Activated naive CD4-positive, alpha-beta T cell treated with anti-CD3 and anti-CD28 coated beads for 36 hours (primary cell): Measurements from ENCODE around the gene CERS6. TPM values are rescaled to one million over a fixed set of nuclear protein-coding genes. Genes with fewer than 3 reads are reported as not detected.

Experiments used
- CTCF ChIA-PET: fragments of 350-600 bp; sonication (Branson Sonifier 250); formaldehyde crosslinking; loops from one replicate; lab custom pipeline; 2021; ENCODE audit warnings: antibody characterized with exemption; lab: Charles Lee
- DNase-seq: peaks from one replicate; pipeline ENCODE4 v3.0.0-alpha.2; 2020
- H3K27ac Mint-ChIP-seq: one replicate; pipeline ENCODE4 v1.8.0; 2021; ENCODE audit warnings: mild to moderate bottlenecking, mixed read lengths
- H3K27me3 Mint-ChIP-seq: one replicate; pipeline ENCODE4 v1.8.0; 2021; ENCODE audit warnings: low read depth, mixed read lengths
- H3K36me3 Mint-ChIP-seq: one replicate; pipeline ENCODE4 v1.8.0; 2021; ENCODE audit warnings: low read depth, mixed read lengths
- H3K4me1 Mint-ChIP-seq: one replicate; pipeline ENCODE4 v1.8.0; 2021; ENCODE audit warnings: low read depth, mixed read lengths
- H3K4me3 Mint-ChIP-seq: one replicate; pipeline ENCODE4 v1.8.0; 2021; ENCODE audit warnings: mild to moderate bottlenecking, moderate library complexity, mixed read lengths
- H3K9me3 Mint-ChIP-seq: one replicate; pipeline ENCODE4 v1.8.0; 2021; ENCODE audit warnings: mixed read lengths
- intact Hi-C: fragments of 100-400 bp; cut with micrococcal nuclease; formaldehyde crosslinking; loops from one replicate; pipeline ENCODE4 v1.15.1; 2023
- total RNA-seq, 2 experiments: library from RNA; stranded (reverse); gene quantifications; one replicate each; pipeline ENCODE4 v1.2.3, GENCODE V29; 2021

The CERS6 gene
- total RNA-seq, 2 experiments from 2014 or later, result 9.7 to 10.0 TPM

DNA sequence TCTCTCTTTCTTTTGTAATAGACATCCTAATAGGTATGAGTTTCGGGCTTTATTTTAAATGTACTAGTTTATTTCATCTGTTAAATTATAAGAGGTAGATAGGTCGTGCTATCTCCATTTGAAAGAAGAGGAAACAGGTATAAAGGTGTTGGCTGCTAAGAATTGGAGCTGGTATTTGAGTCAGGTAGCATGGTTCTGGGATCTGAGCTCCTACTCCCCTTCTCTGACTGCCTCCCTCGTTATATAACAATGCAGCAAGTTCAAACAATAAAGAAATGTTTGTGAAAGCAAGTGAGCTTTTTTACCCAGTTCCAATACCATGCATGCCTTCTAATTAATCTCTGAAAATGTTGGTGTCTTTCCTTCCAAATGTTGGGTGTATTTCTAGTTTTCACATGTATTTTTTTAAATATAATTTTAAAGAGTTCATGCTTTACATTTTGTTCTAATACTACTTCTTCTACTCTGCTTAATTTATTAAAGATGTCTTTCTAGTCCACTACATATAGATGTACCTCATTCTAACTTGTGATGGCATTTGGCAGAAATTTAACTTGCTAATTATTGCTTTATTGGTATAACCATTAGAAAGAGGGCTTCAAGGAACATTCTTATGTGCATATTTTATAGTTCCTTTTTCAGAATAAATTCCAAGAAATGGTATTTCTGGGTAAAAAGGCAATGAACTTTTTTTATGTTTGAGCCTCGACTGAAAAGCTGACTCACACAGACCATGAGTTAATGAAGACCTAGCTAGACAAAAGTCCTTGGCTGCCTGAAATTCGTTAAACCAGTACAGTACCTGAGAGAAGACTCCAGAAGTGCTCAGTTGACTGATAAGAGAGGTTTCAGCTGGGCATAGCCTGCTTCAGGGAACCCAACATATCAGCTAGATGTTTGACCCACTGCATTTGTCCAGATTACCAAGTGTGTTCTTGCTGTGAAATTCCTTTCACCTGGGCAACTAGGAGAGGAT is 133.5 kb downstream of the CERS6 start:
- no peak overlapping the region for H3K27ac Mint-ChIP-seq
- intact Hi-C loops, result no loop called here
- no peak for DNase-seq

DNA sequence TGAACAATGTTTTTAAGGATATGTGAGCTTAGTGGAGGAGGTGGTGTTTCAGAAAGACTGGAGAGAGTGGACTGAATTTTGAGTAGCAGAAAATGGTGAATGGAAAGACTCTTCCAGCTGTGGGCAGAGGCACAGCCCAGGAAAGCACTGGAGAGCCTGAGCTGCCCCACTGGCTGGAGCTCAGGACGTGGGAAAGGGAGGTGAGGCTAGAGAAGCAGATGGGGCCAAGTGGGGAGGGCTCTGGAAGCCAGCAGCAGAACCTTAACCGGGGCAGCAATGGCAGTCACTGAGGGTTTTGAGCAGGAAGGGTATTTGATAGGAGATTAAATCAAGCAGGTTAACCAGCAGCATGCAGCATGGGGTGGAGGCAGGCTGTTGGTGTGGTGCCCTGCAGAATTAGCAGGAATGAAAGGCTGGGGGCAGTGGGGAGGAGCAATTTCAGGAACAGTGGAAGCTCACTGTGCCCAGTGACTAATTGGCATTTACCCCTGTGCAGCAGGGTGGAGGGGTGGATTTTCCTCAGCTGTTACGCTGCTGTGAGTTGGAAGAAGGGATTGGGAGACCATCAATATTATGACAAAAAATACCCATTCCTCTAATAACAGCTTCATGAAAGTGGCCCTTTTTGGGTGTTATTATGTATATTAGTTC is 136.2 kb downstream of the CERS6 start:
- no peaks in the 10 kb centered on the region for H3K9me3 Mint-ChIP-seq
- peaks cover 45% of the 10 kb centered on the region for H3K4me1 Mint-ChIP-seq
- no peak overlapping the region for H3K27ac Mint-ChIP-seq
- CTCF ChIA-PET, result no interaction called here
- no peaks in the 10 kb centered on the region for H3K36me3 Mint-ChIP-seq
- DNase-seq, result no peak
- H3K4me3 Mint-ChIP-seq, result no peak overlapping the region
- intact Hi-C loops, result no loop called here
- no peaks in the 10 kb centered on the region for H3K27me3 Mint-ChIP-seq

More for the DNA sequence above, 133.5 kb downstream of the CERS6 start:
- Mint-ChIP-seq H3K36me3 (peaks cover 5% of the 10 kb centered on the region), H3K4me3 (no peak overlapping the region), H3K4me1 (peaks cover 38% of the 10 kb centered on the region), H3K9me3 (no peaks in the 10 kb centered on the region), H3K27me3 (no peaks in the 10 kb centered on the region)
- CTCF ChIA-PET, result no interaction called here

DNA sequence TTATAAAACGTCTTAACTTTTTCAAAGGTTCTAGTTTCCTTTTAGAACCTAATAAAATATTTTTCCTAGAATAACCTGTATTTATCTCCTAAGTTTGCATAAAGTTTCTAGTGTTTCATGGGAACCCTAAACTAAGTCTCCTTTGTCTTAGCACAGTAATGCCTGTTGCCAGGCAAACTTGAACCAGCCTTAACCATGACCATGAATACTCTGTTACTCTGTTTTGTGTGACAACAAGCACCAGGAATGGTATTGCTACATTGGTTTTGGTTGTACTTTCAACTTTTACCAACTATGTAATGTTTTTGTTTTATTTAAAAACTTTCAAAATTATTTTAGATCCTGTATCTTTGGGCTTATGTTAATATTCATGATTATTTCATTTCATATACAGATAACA is 137.6 kb downstream of the CERS6 start:
- Mint-ChIP-seq H3K27ac (no peak overlapping the region), H3K36me3 (no peaks in the 10 kb centered on the region), H3K27me3 (no peaks in the 10 kb centered on the region), H3K4me1 (peaks cover 45% of the 10 kb centered on the region), H3K9me3 (no peaks in the 10 kb centered on the region), H3K4me3 (no peak overlapping the region)
- CTCF ChIA-PET, result no interaction called here
- DNase-seq, result no peak
- intact Hi-C loops, result no loop called here

DNA sequence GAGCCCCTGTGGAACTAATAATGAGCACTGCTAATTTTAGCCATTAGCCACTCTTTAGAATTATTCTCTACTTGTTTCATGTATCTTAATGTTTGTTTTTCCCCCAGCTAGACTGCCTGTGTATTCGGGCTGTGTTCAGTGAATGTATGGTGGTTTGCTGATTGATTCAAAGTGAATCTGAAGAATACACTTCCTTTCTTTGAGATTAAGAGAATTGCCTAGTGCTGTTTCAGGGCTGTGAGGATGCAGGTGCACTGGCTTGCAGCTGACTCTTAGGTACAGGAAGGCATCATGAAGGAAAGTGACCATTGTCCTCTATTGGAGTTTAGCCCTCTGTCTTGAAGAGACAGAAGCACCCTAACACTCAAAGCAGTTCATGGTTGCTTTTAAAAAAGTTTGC is 138.7 kb downstream of the CERS6 start:
- Mint-ChIP-seq H3K9me3 (no peaks in the 10 kb centered on the region), H3K36me3 (no peaks in the 10 kb centered on the region), H3K4me1 (peaks cover 39% of the 10 kb centered on the region), H3K27ac (no peak overlapping the region), H3K27me3 (no peaks in the 10 kb centered on the region), H3K4me3 (no peak overlapping the region)
- intact Hi-C loops, result no loop called here
- CTCF ChIA-PET, result no interaction called here
- no peak for DNase-seq

DNA sequence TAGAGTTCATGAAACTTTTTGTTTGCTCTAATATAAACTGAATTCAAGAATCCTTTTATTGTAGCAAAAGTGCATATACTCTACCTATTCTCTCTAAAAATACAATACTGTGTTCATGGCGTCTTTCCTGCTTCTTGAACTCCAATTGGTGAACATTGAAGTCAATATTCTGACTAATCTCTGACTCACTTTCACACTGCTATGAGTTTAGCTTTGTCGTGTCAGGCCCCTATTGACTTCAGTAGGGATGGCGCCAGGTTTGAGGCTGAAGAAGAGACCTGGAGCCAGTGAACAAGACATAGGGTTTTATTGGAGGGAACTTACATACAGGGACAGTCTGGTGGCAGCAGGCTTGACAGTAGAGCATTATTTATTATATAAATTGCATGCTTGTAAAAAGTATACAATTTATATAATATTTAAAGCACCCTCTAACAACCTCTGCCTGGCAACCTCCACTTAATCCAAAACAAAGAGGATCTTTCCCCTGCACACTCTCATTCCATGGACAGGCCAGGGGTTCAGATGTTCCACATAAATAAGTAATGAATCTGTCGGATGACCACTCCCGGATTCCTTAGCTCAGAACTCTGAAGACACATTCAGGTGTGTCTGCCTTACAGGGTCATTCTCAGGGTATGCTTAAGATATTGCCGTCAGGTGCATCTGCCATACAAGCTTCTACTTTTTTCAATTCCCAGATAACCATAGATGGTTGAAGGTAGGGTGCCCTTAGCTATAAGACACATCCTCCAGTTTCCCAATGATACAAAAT is 141.0 kb downstream of the CERS6 start:
- DNase-seq, result peak; percentile 28
- Mint-ChIP-seq H3K36me3 (peaks cover 2% of the 10 kb centered on the region), H3K4me1 (peaks cover 35% of the 10 kb centered on the region), H3K27ac (no peak overlapping the region), H3K9me3 (no peaks in the 10 kb centered on the region), H3K4me3 (no peak overlapping the region), H3K27me3 (no peaks in the 10 kb centered on the region)
- CTCF ChIA-PET, result interaction anchor here (0.6 to 0.7 kb wide), 2 partner anchors 236 to 427 kb away, joined by 3 to 4 read pairs; no protein-coding TSS in a partner anchor
- intact Hi-C loops, result no loop called here

DNA sequence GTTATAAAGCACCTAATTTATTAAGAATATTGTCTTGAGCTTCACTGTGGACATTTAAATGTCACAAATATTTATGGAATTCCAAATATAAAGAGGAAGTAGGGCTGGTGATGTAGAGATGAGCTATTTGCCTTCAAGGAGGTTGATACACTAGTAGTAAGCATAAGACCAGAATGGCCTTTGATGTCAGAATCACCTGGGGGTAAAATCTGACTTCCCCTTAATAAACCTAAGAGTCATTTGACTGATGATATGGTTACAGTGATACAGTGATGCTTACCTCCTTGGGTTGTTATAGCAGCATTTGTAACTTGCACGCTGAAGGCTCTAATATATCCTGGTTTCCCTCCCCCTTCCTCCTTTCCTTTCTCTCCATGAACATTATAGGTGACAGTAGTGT is 143.7 kb downstream of the CERS6 start:
- no peak for DNase-seq
- CTCF ChIA-PET, result interaction anchor here (0.7 kb wide), 1 partner anchor 51 kb away, joined by 3 read pairs; no protein-coding TSS in a partner anchor
- H3K27ac Mint-ChIP-seq, result no peak overlapping the region
- no peaks in the 10 kb centered on the region for H3K27me3 Mint-ChIP-seq
- intact Hi-C loops, result no loop called here
- H3K4me1 Mint-ChIP-seq, result peaks cover 23% of the 10 kb centered on the region
- H3K9me3 Mint-ChIP-seq, result peaks cover 7% of the 10 kb centered on the region
- no peak overlapping the region for H3K4me3 Mint-ChIP-seq
- peaks cover 4% of the 10 kb centered on the region for H3K36me3 Mint-ChIP-seq

DNA sequence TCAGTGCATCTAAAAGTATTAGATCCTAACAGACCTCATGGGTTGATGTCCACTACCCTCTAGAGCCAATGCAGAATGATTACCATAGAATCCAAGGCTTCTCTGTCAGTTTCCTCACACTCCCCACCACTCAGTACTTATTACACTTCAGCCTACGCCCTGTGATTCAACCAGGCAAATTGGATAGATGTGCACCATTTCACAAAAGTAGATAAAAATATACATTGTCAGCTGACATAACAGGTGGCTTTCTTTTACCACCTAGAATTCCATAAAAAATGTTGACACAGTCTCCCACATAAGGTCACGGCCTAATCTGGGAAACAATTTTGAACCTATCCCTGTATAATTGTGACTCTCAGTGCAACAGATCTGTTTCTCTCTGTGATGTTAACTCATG is 144.9 kb downstream of the CERS6 start:
- H3K9me3 Mint-ChIP-seq, result peaks cover 13% of the 10 kb centered on the region
- peaks cover 16% of the 10 kb centered on the region for H3K4me1 Mint-ChIP-seq
- H3K27me3 Mint-ChIP-seq, result no peaks in the 10 kb centered on the region
- no peak for DNase-seq
- CTCF ChIA-PET, result no interaction called here
- intact Hi-C loops, result no loop called here
- H3K36me3 Mint-ChIP-seq, result peaks cover 12% of the 10 kb centered on the region
- no peak overlapping the region for H3K4me3 Mint-ChIP-seq
- no peak overlapping the region for H3K27ac Mint-ChIP-seq

DNA sequence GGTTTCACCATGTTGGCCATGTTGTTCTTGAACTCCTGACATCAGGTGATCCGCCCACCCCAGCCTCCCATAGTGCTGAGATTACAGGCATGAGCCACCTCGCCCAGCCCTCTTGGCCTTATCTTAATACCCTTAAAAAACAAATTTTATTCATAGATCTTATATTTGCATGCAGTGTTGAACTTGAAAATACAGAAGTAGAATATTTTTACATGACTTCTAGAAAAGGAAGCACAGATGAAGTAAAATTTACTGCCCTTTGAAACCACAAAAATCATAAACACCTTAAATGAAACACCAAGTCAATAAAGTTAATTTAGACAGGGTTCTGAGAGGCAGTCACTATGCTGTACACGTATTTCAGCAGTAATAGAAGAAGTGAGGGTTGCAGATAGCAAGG is 145.7 kb downstream of the CERS6 start:
- peaks cover 19% of the 10 kb centered on the region for H3K36me3 Mint-ChIP-seq
- H3K27me3 Mint-ChIP-seq, result no peaks in the 10 kb centered on the region
- no peak for DNase-seq
- intact Hi-C loops, result no loop called here
- H3K4me3 Mint-ChIP-seq, result no peak overlapping the region
- CTCF ChIA-PET, result no interaction called here
- H3K4me1 Mint-ChIP-seq, result peaks cover 13% of the 10 kb centered on the region
- H3K27ac Mint-ChIP-seq, result no peak overlapping the region
- peaks cover 19% of the 10 kb centered on the region for H3K9me3 Mint-ChIP-seq

DNA sequence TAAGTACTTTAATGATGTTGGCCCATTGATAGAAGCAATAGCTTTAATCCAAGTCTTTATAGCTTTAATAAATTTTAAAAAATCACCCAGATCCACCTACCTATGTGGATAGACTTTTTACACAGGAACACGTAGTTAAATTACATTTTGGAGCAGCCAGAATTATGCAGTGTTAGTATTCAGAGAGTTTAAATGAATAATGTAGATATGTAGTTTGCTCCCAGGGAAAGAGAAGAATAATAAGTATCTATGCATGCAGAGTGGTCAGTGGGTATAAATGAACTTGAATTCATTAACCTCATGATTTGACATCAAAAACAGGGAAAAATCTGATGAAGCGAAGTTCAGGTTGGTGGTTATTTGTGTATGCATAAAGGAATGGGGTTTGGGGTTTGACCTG is 146.3 kb downstream of the CERS6 start:
- no peak overlapping the region for H3K4me3 Mint-ChIP-seq
- CTCF ChIA-PET, result no interaction called here
- no peak for DNase-seq
- intact Hi-C loops, result no loop called here
- H3K27me3 Mint-ChIP-seq, result no peaks in the 10 kb centered on the region
- no peak overlapping the region for H3K27ac Mint-ChIP-seq
- H3K9me3 Mint-ChIP-seq, result peaks cover 20% of the 10 kb centered on the region
- H3K36me3 Mint-ChIP-seq, result peaks cover 20% of the 10 kb centered on the region
- H3K4me1 Mint-ChIP-seq, result peaks cover 11% of the 10 kb centered on the region

DNA sequence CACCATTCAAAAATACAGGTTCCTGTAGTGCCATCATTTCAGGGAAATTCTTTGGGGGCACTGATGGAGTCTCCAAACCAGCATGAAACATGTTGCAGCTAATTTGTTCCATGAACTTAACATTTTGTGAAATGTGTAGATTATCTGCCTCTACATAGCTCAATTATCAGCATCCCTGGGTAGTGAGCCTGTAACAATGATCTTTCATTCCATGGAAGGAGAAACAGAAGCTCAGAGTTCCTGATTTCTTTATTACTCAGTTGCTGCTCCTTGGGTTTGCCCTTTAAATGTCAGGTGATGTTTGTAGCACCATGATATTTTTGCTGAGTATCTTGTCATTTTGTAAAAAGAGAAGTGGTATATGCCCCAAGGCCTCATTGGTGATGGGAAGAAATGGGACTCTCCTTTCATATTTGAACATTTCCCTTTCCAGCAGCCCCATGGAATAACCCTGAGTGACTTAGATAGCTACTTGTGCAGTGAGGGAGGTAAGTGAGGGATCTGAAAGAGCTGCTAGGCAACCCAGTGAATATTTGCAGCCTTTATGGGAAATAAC is 146.9 kb downstream of the CERS6 start:
- Mint-ChIP-seq H3K9me3 (peaks cover 20% of the 10 kb centered on the region), H3K27me3 (no peaks in the 10 kb centered on the region), H3K27ac (no peak overlapping the region), H3K36me3 (peaks cover 20% of the 10 kb centered on the region), H3K4me3 (no peak overlapping the region), H3K4me1 (peaks cover 14% of the 10 kb centered on the region)
- intact Hi-C loops, result no loop called here
- CTCF ChIA-PET, result interaction anchor here (1.1 kb wide), 1 partner anchor 25 kb away, joined by 3 read pairs; no protein-coding TSS in a partner anchor
- DNase-seq, result no peak

DNA sequence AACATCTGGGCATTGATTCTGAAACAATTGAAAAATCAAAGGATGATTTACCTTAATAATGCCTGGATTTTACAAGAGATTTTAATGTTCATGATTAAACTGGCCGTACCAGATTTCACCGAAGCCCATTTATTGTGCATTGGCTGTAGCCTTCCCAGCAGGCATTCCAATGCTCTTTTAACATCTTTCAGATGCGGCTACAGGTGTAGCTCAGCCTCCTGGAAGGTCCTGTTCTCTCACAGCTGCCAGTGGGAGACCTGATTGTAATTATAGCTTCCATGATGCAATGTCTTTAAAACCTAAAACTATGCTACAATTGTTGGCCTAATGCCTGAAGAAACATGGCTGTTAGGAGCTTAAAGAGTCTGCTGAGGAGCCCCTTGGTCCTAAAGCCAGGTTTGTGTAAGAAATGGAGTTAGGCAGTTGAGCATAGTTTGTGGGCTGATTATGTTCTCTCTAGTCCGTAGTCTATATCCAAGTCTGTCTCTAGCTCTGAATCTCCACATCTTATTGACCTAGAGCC is 147.4 kb downstream of the CERS6 start:
- no peak overlapping the region for H3K27ac Mint-ChIP-seq
- intact Hi-C loops, result no loop called here

More for the DNA sequence above, 147.4 kb downstream of the CERS6 start:
- CTCF ChIA-PET, result interaction anchor here (1.1 kb wide), 1 partner anchor 25 kb away, joined by 3 read pairs; no protein-coding TSS in a partner anchor
- Mint-ChIP-seq H3K9me3 (peaks cover 20% of the 10 kb centered on the region), H3K36me3 (peaks cover 20% of the 10 kb centered on the region), H3K27me3 (no peaks in the 10 kb centered on the region), H3K4me1 (peaks cover 17% of the 10 kb centered on the region), H3K4me3 (no peak overlapping the region)
- no peak for DNase-seq
